Adipose tissue (tissue), 3 donors: ENCODE measurements around the gene PDGFA. TPM values are rescaled to one million over a fixed set of nuclear protein-coding genes. Genes with fewer than 3 reads are reported as not detected.

Experiments
- polyA plus RNA-seq, 3 donors: library from polyadenylated mRNA; stranded (reverse); fragments of 200-250 nt; gene quantifications; one replicate each; pipeline ENCODE4 v1.2.3, GENCODE V29; 2013
- donor health status: healthy with polysubstance abuse.
- donor health status: Bipolar disorder and iron deficiency.
- donor health status: healthy.

PDGFA gene
- polyA plus RNA-seq, 3 donors = 9.9 to 40.2 (median 11.7) TPM

Other genes with a start within 250 kb of the PDGFA start
- gene FOXL3, start 229.7 kb downstream of the PDGFA start, polyA plus RNA-seq = not detected
- 10 to 100 TPM; 11.0 to 14.6 (median 11.8) TPM for gene DNAAF5, start 206.9 kb upstream of the PDGFA start, polyA plus RNA-seq
- gene PRKAR1B, start 207.4 kb upstream of the PDGFA start, polyA plus RNA-seq = 10 to 100 TPM in 2 of 3 donors, 1 to 10 TPM in 1; 4.0 to 10.2 (median 10.1) TPM